HEK293T (cell line): ENCODE results near the gene ACAA1.

Experiments
- CTCF ChIA-PET: fragments of 350-600 bp; formaldehyde crosslinking; extraction: SDS; loops from one replicate; lab custom pipeline; 2021; ENCODE audit warnings: antibody characterized with exemption, inconsistent platforms; lab: Yijun Ruan, JAX
- POLR2A ChIA-PET: fragments of 350-600 bp; formaldehyde crosslinking; extraction: SDS; loops from one replicate; lab custom pipeline; 2020; ENCODE audit warnings: antibody characterized with exemption, inconsistent platforms; lab: Yijun Ruan, JAX
- DNase-seq: peaks from one replicate; pipeline ENCODE4 v3.0.0; 2012; ENCODE audit warnings: mixed read lengths; ENCODE audit errors: extremely low spot score
- ARNT ChIP-seq: fragments of 450-650 bp; IDR thresholded peaks from 2 replicates; pipeline ENCODE4 v1.6.1; 2017; ENCODE audit warnings: mild to moderate bottlenecking
- BHLHE40 ChIP-seq: fragments of 450-650 bp; IDR thresholded peaks from 2 replicates; pipeline ENCODE4 v1.6.1; 2016; ENCODE audit warnings: mild to moderate bottlenecking, moderate library complexity, borderline replicate concordance
- CTBP1 ChIP-seq: fragments of 450-650 bp; IDR thresholded peaks from 2 replicates; pipeline ENCODE4 v1.6.1; 2016; ENCODE audit warnings: borderline replicate concordance
- ELF4 ChIP-seq: fragments of 450-650 bp; IDR thresholded peaks from 2 replicates; pipeline ENCODE4 v1.6.1; 2017; ENCODE audit warnings: antibody characterized with exemption
- FOXA1 ChIP-seq: fragments of 450-650 bp; IDR thresholded peaks from 2 replicates; pipeline ENCODE4 v1.6.1; 2016; ENCODE audit warnings: mild to moderate bottlenecking
- FOXK2 ChIP-seq: fragments of 450-650 bp; IDR thresholded peaks from 2 replicates; pipeline ENCODE4 v1.6.1; 2016; ENCODE audit warnings: mild to moderate bottlenecking
- FOXM1 ChIP-seq: fragments of 450-650 bp; IDR thresholded peaks from 2 replicates; pipeline ENCODE4 v1.6.1; 2017; ENCODE audit warnings: mild to moderate bottlenecking, borderline replicate concordance
- HDGF ChIP-seq: fragments of 450-650 bp; IDR thresholded peaks from 2 replicates; pipeline ENCODE4 v1.6.1; 2017; ENCODE audit warnings: antibody characterized with exemption, borderline replicate concordance
- L3MBTL2 ChIP-seq: fragments of 450-650 bp; conservative IDR thresholded peaks from 2 replicates; pipeline ENCODE4 v1.6.1; 2016; ENCODE audit warnings: mild to moderate bottlenecking
- LEF1 ChIP-seq: fragments of 450-650 bp; IDR thresholded peaks from 2 replicates; pipeline ENCODE4 v1.6.1; 2017; ENCODE audit warnings: mild to moderate bottlenecking, borderline replicate concordance
- NFRKB ChIP-seq: fragments of 450-650 bp; IDR thresholded peaks from 2 replicates; pipeline ENCODE4 v1.6.1; 2016; ENCODE audit warnings: mild to moderate bottlenecking, moderate library complexity
- PKNOX1 ChIP-seq: fragments of 450-650 bp; IDR thresholded peaks from 2 replicates; pipeline ENCODE4 v1.6.1; 2016
- SP1 ChIP-seq: fragments of 450-650 bp; IDR thresholded peaks from 2 replicates; pipeline ENCODE4 v1.6.1; 2017
- SUZ12 ChIP-seq: fragments of 450-650 bp; IDR thresholded peaks from 2 replicates; pipeline ENCODE4 v1.6.1; 2016; ENCODE audit warnings: mild to moderate bottlenecking
- TARDBP ChIP-seq: fragments of 450-650 bp; IDR thresholded peaks from 2 replicates; pipeline ENCODE4 v1.6.1; 2016
- ZNF384 ChIP-seq: fragments of 450-650 bp; IDR thresholded peaks from 2 replicates; pipeline ENCODE4 v1.6.1; 2016

ACAA1 gene

GRCh38 chr3:38136777-38137614 is at the start of gene ACAA1:
TSS of gene ACAA1 (minus strand) at chr3:38137127. CDS start at chr3:38137035, 92 bp downstream.
- ChIA-PET POLR2A (interaction anchor here (0.6 to 3.8 kb wide), 11 partner anchors 9 to 374 kb away, joined by 3 to 39 read pairs (median 3); partner anchors contain the start of genes OXSR1 and XYLB), CTCF (interaction anchor here (0.8 kb wide), 2 partner anchors 30 to 303 kb away, joined by 3 to 8 read pairs; no protein-coding TSS in a partner anchor)
- TF ChIP-seq FOXM1 (no peak), PKNOX1 (peak; percentile 90), HDGF (peak; percentile 97), SUZ12 (no peak), ELF4 (peak; percentile 78), CTBP1 (no peak), SP1 (no peak)
- peak; percentile 97 for DNase-seq

GRCh38 chr3:38177181-38177580 is 40.3 kb upstream of the ACAA1 start:
- no peak for TF ChIP-seq PKNOX1
- no peak for TF ChIP-seq SUZ12
- no peak for TF ChIP-seq ARNT
- no peak for TF ChIP-seq FOXM1
- no peak for TF ChIP-seq SP1
- ChIA-PET POLR2A (no interaction called here), CTCF (interaction anchor here (0.9 kb wide), 1 partner anchor 11 kb away, joined by 3 read pairs; no protein-coding TSS in a partner anchor)
- DNase-seq, result no peak

- ChIA-PET POLR2A (no interaction called here), CTCF (no interaction called here)
- DNase-seq, result no peak
- TF ChIP-seq FOXK2 (no peak), LEF1 (no peak), L3MBTL2 (no peak), TARDBP (no peak; the same call in 1 of the 2 replicates), SUZ12 (no peak), CTBP1 (no peak), FOXM1 (no peak), ELF4 (no peak), ARNT (no peak), HDGF (no peak), BHLHE40 (no peak), PKNOX1 (no peak), ZNF384 (no peak)
Observed at GRCh38 chr3:38173834-38174418, 37.0 kb upstream of the ACAA1 start.

- CTCF ChIA-PET, result interaction anchor here (0.8 kb wide), 1 partner anchor 9 kb away, joined by 3 read pairs; no protein-coding TSS in a partner anchor
Observed at GRCh38 chr3:38171622-38172021, 34.7 kb upstream of the ACAA1 start.

GRCh38 chr3:38170722-38171121 is 33.8 kb upstream of the ACAA1 start:
- no peak for DNase-seq
- ChIA-PET POLR2A (no interaction called here), CTCF (interaction anchor here (0.8 kb wide), 1 partner anchor 10 kb away, joined by 3 read pairs; no protein-coding TSS in a partner anchor)
- TF ChIP-seq BHLHE40, result no peak
- TF ChIP-seq FOXK2, result no peak
- TF ChIP-seq NFRKB, result no peak
- TF ChIP-seq L3MBTL2, result no peak
- no peak for TF ChIP-seq ELF4
- no peak for TF ChIP-seq ARNT
- no peak for TF ChIP-seq CTBP1
- no peak for TF ChIP-seq FOXA1
- TF ChIP-seq FOXM1, result no peak
- TF ChIP-seq HDGF, result no peak
- no peak for TF ChIP-seq TARDBP
- no peak for TF ChIP-seq LEF1
- no peak for TF ChIP-seq SUZ12
- TF ChIP-seq PKNOX1, result no peak
- TF ChIP-seq ZNF384, result no peak

More at GRCh38 chr3:38171622-38172021, 34.7 kb upstream of the ACAA1 start:
- no peak for DNase-seq
- TF ChIP-seq CTBP1 (no peak), BHLHE40 (no peak), FOXA1 (no peak), HDGF (no peak), ARNT (no peak), L3MBTL2 (no peak), SP1 (no peak), PKNOX1 (no peak)
- POLR2A ChIA-PET, result no interaction called here
